NCI-H460 (cell line): ENCODE data around the gene APP. TPM values are rescaled to one million over a fixed set of nuclear protein-coding genes. Genes with fewer than 3 reads are reported as not detected.

ENCODE experiments used
- DNase-seq: peaks from one replicate; pipeline ENCODE4 v3.0.0-alpha.2; 2016; ENCODE audit warnings: low read depth; ENCODE audit errors: extremely low read depth
- total RNA-seq: library from RNA; depleted of rRNA; stranded (reverse); fragments of >200 nt; shearing (Covaris generic); gene quantifications from 2 replicates; pipeline ENCODE4 v1.2.3, GENCODE V29; 2014

The APP gene
- total RNA-seq, 1 experiment from 2014 or later = 320 TPM

GRCh38 chr21:26130249-26130881 is 40.2 kb downstream of the APP start:
- DNase-seq = no peak

- DNase-seq = no peak
These were observed 42.7 kb downstream of the APP start for GRCh38 chr21:26127918-26128317.

- DNase-seq = no peak
These were observed 43.3 kb downstream of the APP start for GRCh38 chr21:26127073-26127814.

DNA sequence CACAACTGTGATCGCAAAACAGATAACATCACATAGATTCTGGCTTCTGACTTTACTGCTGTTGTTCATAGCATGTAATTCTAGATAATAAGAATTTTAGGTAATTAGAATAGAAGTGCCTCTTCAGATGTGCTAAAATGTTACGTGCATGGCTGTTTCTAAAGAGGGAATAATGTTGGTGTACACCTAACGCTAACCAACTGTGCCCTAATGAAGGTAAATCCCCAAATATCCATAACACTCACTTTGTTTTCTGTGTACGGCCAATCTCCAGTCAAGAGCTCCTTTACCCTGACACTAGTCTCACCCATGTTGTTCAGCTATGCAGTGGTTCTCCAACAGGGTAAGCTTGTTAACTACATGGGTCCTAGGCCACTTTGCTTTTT is 44.4 kb downstream of the APP start:
- no peak for DNase-seq

DNA sequence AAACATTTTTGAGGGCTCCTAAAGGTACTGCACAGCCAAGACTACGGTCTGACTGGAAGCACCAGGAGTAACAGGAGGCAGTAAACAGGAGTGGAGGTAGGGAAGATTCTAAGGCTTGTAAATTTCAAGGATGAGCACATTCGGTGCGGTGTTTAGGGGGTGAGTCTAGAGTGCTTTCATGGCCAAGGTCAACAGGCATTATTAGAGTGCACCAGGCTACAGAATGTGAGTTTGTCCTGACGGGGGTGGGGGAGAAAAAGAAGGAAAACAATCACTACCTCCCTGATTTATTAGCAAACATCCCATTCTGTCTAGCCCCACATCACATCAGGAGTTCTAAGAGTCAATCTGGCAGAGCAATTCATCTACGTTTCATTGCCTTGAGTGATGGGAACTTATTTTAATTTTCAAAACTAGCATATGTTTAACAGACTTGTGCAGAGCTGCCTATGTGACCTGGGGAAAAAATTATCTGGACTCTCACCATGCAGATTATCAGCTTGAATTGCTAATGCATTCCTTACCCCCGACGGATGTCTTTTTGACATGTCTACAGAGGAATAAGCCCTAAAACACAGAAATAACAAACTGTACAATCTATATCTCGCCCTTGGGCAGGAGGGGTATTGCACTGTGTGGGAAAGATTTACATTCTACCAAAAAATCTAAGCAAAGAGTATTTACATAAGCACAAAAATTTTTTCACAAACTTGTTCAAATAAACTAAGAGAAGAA is 45.0 kb downstream of the APP start:
- DNase-seq = no peak

GRCh38 chr21:26124896-26125295 is 45.7 kb downstream of the APP start:
- DNase-seq = no peak

DNA sequence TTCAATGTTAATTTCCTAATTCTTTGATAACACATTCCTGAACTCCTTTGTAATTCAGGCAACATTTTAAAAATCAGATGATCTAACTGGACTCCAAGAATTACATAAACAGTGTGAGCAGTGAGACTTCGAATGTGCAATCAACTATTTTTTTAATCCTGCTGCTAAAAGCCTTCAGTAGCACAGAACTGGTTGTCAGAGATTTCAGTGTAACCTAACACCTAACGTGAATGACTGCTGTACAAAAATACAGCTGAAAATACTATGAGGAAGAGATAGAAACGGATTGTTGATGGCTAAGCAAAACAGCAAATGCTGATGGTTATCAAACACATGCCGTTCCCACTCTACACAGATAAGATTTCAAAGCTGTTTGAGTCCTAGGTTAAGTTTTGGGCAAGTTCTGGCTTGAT is 46.1 kb downstream of the APP start:
- DNase-seq = no peak

- DNase-seq = no peak
These were observed 47.6 kb downstream of the APP start for GRCh38 chr21:26123012-26123411.

- no peak for DNase-seq
These were observed 49.7 kb downstream of the APP start for GRCh38 chr21:26120828-26121227.

- DNase-seq = no peak
These were observed 50.7 kb downstream of the APP start for GRCh38 chr21:26119906-26120305.

DNA sequence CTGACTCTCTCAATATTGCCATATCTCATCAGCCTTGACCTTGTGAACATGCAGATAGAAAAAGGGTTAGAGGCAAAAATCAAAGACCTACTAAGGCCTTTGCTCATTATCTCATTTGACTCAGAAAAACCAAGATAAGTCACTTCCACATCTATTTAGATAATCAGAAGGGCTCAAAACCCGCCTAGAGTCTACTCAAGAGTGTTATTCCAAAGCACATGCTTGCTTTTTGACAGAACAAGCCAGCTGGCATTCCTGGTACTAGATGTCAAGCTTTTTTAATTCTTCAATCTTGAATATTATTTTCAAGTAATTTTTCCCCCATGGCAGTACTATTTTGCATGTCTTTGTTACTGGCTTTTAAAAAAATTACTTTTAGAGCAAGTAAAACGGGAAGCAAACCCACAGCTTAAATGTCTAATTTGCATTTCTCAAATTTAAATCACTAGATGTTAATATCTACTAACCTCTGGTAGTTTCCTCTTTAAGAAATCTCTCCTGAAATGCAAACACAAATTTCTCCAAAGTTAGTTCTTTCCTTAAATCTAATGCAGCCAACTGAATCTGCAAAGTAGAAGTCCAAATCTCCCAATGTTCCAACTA is 51.5 kb downstream of the APP start:
- DNase-seq = no peak

DNA sequence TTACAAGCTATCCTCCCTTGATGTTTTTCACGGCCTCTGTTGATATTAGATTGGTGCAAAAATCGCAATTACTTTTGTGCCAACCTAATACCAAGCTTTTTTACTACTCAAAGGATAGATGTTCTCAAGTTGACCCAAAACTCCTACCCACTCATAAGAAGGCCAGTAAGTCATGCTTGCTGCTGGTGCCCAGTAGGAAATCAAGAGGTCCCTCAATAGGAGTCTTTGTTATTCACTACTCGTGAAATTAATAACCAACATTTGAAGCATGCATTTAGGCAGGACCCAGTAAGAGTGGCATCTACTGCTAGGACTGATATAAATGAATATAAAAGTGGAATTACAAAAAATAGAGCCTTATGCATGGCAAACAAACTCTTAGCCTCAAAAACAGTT is 52.6 kb downstream of the APP start:
- DNase-seq = no peak

DNA sequence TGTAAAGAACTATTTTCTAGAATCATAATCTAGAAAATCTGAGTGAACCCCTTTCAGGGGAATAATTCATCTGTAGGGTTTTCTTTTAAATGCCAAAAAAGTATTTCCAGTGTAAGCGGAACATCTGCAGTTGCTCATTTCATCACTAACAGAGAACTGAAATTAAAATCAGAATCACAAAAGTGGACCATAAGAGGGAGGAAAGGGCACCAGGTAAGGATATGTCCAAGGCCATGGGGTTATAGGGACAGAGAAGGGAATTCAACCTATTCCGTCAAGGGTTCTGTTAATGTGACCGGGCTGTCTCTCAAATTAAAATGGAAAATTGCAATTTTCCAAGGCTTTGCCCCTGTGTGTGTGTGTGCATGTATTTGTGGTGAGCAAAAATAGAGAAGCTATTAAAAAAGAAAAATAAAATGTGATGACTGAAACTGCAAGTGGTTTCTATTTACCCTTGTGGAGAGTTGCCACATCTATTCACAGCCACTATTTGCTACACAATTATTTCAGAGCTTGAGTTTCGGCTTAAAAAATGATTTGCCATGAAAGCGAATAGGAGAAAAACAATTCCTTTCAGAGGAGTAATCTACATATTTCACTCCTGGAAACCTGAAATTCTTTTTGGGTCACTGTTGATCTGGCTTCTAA is 53.1 kb downstream of the APP start:
- no peak for DNase-seq

- DNase-seq = no peak
These were observed 54.0 kb downstream of the APP start for GRCh38 chr21:26116456-26117011.

DNA sequence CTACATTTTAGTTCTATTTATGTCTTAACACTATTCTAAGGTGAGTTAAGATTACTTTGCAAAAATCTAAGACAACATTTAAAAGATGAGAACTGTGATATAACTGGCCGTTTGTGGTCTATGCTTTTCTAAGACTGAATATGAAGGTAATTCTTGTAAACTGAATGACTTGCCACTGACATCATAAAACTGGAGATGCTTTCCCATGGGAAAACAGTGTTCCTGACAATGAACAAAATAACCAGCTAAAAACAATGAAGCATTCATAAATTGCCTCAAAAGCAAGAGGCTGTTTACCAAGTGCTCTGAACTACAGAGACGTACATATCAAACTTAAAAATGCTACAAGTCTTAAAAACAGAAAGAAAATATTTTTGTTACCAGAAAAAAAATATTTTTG is 54.7 kb downstream of the APP start:
- DNase-seq = no peak

DNA sequence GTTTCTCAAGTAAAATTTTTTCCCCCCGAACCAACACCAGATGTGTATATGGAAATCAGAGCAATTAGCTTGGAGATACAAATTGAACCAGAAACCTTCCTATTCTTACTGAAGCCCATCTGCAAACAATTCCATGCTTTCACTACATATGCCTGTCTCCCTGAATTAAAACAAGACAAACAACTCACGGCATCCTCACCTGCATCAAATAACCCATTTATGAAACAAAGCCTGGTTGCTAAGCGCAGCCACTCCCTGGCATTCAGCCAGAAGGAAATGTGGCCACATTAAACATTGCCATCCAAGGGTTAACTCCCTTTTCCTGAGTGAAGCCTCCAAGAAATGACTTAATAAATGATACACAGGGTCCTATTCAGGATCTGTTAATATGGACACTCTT is 55.3 kb downstream of the APP start:
- no peak for DNase-seq

DNA sequence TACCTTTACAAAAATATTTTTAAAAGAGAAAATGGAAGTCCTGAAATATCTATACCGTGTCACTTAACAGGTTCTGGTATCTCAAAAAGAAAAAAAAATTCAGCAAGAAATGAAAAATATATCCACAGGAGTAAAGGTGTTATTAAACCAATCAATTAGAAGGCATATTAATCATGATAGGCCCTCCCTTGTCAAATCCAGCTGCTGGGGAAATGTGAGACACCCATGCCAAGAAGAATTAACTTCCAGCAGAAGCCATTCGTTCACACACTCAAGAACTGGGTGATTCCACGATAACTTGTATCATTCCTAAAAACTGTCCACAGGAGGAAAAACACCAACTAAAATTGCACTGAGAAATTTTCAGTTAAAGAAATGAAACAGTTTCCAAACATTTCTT is 57.6 kb downstream of the APP start:
- DNase-seq = no peak

GRCh38 chr21:26112127-26112742 is 58.3 kb downstream of the APP start:
- DNase-seq = no peak

DNA sequence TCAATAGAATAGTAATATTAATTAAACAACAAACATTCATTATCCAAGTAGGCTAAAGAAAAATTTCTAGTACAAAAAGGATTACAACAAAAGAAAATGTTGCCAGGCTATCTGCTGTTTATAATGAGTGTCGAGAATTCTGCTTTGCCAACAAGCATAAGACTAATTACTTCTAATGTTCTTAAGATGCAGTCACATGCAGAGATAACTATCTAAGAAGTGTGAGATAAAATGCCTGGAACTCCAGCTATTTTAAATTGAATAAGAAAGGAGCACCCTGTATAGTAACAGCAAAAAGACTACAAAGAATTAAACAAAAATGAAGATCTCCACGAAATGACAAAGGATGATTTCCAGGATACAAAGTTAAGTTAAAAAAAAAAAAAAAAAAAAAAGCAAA is 59.9 kb downstream of the APP start:
- no peak for DNase-seq

- DNase-seq = no peak
These were observed 63.1 kb downstream of the APP start for GRCh38 chr21:26107429-26107828.
